ENCODE data around the gene FAAP20.
A peak's percentile ranks its signal among the peaks of the same experiment; 100 is the strongest.

FAAP20 gene, protein sequence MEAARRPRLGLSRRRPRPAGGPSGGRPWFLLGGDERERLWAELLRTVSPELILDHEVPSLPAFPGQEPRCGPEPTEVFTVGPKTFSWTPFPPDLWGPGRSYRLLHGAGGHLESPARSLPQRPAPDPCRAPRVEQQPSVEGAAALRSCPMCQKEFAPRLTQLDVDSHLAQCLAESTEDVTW

DNA sequence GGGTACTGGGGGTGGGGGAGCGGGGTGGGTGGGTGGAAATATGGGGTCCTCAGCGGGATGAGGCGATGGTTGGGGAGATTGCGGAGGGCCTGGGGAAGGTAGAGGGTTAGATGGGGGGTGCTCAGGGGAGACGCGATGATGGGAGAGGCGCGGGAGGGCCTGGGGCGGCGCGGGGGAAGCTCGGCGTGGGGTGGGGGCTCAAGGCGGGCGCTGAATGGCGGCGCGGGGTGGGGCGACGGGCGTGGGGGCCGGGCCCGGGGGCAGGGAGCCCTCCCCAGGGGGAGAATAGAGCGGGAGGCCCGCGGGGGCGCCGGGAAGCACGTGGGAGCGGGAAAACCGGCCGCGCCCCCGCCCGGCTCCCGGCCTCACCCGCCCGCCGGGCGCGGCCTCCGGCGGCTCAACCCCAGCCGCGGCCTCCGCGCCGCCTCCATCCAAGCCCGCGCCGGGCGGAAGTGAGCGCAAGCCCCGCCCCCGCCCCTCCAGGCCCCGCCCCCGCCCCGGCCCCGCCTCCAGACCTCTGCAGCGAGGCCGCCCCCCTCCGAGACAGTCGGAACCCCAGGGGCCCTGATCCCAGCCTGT is at the start of gene FAAP20:
TSS of gene FAAP20 (minus strand) at position 454 of the 579 bp plus-strand sequence. CDS start at position 431, 23 bp downstream.
- peak in 1 of 2 donors; percentile 50 for DNase-seq (ENCODE audit: low read depth in 2 of 2)

DNA sequence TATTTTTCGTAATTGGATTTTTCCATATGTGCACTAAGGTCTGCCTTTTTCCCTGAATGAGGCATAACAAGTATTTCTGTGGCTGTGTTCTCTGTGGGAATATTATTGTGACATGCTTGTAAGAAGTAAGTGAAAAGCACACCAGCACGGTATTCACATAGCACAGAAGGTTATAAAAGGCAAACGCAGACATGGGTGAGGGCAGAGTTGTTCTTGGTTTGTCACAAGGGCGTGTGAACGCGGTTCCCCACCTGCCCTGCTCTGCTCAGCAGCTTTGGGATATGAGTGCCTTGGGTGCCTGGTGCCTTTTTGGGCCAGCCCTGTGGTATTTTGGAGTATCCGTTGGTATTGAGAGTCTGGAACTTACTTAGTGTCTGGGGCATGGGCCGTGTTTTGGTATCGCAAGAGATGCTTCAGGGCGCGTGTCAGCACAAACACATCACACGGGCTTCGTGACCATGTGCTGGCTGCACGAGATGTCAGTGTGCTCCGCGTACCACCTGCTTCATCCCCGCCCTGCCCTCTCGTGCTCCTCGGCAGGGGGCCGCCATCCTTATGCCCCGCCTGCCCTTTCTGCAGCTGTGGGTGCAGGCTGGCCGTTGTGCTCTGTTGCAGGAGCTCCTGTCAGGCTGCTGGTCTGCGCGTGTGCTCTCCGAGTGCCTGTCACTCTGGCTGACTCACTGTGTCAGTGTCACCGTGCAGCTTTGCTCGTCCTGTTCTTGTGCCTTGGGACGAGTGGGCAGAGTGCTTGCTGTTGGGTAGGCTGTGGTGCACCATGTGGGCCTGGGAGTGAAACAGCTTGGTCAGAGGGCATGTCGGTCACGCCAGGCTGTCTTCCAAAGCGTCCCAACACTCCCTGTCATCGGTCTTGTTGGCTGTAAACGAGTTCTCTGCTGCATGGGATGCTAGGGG is 48.5 kb upstream of the FAAP20 start:
- DNase-seq (ENCODE audit: low read depth in 2 of 2) = no peak

DNA sequence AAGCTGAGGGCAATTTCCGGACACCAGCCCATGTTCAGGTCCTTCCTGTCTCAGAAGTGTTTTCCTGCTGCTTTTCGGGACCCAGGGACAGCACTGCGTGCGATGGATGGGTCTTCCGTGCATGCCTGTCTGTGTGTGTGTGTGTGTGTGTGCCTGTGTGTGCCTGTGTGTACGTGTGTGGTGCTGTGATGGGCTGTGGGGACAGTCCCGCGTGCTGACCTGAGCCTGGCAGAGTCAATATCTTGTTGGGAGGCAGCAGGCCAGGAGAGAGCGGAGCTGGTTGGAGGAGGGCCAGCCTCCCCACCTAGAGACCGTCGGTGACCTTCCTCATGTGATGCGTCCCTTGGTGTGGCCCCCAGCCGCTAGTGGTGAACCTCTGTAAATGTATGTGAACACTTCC is 47.2 kb upstream of the FAAP20 start:
- no peak for DNase-seq (ENCODE audit: low read depth in 2 of 2)

DNA sequence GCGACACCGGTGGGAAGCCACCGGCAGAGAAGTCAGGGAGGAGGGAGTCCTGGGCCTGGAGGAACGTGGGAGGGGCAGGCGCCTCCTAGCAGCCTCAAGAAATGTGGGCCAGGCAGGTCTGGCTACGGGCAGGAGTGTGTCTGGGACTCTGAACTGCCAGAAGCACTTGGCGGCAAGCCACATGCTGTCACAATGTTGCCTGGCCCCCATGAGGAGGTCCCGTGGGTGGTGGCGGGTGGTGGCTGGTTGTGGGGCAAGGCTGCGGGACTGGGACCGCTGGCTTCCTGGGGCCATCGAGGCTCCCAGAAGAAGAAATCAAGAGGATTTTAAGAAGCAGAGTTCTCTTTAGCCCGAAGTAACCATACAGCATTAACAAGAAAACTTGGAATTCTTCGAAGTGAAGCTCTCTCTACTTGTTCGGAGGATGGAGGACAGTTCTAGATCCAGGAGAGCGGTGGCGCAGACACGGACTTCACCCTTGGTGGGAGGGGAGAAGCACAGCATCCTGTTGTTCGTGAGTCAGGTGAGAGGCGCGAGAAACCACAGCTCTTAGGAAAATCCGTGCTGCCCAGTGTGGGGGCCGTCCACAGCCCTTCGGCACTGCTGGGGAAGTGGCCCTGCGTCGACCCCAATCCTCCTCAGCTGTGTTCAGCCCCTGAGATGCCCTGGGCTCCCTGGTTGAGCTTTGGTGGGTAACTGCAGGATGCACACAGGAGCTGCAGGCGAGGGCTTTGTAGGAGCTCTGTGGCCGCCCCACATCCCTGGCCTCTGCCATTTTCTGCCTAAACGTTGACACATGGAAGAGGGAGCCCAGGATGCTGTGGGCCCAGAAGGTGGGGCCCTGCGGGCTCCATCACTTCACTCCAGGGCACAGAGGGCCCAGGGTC is 45.9 kb upstream of the FAAP20 start:
- DNase-seq (ENCODE audit: low read depth in 2 of 2) = no peak

DNA sequence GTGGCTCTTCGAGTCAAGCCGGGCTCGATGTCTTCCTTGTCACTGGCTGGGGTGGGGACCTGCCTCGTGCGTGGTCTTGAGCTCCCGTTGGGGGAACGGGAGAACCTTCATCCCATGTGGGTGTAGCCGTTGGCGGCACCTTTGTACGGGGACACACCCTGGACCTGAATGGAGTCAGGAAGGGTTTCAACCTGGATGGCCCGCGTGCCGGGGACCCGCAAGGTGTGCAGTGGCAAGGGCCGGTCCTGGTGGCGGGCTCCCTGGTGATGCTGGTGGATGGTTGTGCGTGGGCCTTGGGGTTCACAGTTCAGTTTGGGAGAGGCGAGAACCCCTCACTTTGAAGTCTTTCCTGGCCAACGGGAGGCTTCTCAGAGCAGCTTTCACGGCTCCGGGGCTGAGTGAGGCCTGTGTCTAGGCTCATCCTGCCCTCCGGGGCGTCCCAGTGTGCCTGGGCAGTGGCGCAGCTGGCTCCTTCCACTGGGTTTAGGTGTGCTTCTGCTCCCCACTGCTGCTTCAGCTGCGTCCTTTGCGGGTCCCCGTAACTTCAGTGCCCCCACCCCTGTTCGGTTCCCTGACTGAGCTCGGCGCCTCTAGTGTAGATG is 44.9 kb upstream of the FAAP20 start:
- no peak for DNase-seq (ENCODE audit: low read depth in 2 of 2)

DNA sequence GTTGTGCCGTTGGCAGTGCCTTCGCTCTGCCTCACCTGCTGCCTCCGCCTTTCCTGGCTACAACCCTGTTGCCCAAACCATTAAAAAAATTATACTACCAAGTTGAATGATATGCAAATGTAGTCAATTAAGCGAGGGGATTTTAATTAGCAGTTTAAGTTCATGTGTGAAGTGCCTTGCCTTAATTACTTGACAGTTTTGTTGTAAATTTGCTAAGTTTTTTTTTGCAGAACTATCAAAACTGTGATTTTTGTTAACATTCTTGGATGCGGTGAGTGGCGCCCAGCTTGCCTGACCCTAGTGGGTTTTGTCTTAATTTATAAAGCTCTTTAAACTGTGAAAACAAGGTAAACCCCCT is 44.4 kb upstream of the FAAP20 start:
- DNase-seq (ENCODE audit: low read depth in 2 of 2) = no peak

- DNase-seq (ENCODE audit: low read depth in 2 of 2) = no peak
Observed at GRCh38 chr1:2238361-2239012, 43.9 kb upstream of the FAAP20 start.

- DNase-seq (ENCODE audit: low read depth in 2 of 2) = no peak
Observed at GRCh38 chr1:2237773-2238172, 43.2 kb upstream of the FAAP20 start.

DNA sequence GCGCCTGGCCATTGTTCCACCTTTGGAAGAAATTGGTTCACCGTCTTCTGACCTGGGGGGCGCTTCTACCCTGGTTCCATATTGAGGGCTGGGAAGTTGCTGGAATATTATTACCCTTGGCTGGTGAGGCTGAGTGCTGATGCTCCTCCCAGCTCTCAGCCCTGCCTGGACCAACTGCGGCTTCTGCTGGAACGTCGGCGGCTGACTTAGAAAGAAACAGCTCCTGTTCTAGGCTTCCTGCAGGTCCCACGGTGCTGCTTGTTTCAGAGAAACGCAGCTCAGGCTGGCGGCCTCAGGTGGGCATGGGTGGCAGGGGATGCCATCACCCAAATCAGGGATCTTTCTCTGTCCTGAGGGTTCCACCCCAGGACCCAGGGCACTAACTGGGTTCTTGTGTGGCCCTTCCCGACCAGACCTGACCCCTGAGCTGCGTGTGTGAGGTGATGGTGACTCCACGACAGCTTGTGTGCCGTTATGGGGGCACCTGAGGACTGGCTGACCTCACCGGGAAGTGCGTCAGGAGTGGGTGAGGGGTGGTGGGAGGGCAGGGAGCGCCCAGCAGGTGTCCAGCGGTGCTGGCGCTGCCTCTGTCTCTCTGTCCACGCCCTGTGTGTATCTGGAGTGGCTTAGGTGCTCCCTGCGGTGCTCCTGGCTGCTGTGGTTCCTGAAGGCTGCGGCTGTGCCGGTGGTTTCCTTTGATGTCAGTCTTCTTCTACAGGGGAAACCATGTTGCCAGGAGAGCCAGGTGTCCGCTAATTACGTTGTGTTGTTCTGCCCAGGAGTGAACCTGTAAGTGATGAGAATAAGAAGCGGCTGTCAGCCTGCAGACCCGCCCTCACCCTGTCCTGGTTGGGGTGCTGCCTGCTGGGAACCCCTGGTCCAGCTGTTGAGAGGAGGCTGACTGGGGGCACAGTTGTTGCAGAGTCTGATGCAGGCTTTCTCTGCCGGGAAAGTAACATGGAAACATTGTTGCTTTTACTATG is 42.4 kb upstream of the FAAP20 start:
- no peak for DNase-seq (ENCODE audit: low read depth in 2 of 2)

- DNase-seq (ENCODE audit: low read depth in 2 of 2) = no peak
Observed at GRCh38 chr1:2235300-2235998, 40.9 kb upstream of the FAAP20 start.

DNA sequence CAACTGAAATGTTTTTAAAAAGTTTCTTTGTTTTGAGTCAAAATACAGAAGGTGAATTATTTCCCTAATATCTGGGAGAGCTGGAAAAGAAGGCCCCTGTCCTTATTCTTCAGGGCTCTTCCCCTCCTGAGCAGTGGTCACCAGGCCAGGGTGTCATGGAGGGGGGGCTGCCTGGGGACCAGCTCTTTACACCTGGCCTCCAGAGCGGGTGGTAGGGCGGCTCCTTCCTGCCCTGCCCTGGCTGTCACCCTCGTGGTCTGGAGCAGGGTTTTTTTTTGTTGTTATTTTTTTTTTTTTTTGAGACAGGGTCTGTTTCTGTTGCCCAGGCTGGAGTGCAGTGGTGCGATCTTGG is 40.2 kb upstream of the FAAP20 start:
- no peak for DNase-seq (ENCODE audit: low read depth in 2 of 2)

DNA sequence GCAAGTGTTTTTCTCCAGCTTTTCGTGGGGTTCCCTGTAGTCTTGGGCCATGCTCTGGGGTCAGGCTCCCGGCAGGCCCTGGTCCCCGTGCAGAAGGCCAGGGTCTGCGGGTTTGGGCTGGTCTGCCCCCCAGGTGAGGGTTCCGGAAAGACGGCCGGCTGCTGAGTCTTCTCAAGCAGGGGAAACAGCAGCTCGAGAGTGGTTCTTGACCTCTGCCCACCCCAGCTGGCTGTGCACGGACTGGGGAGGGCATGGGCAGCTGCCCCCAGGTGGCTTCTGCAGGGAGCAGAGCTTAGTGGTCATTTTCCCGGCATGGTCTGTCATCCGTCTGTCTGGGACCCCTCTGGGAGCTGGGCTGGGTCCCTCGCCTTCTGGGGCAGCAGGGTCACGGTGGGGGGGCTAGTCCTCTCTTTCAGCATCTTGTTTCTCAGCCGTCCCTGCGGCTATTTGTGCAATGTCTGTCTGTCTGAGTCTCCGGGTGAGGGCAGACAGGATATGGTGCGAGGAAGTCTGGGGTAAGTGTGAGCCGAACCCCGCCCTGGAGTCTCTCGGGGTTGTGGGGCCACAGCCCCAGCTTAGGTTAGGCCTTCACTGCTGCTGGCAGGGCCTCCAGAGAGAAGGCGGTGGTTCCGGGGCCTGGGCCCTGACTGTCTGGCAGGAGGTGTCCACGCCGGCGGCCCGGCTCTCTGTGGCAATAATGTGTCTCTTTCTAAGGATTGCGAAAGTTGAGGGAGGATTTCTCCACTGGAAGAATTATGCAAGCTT is 39.6 kb upstream of the FAAP20 start:
- no peak for DNase-seq (ENCODE audit: low read depth in 2 of 2)

DNA sequence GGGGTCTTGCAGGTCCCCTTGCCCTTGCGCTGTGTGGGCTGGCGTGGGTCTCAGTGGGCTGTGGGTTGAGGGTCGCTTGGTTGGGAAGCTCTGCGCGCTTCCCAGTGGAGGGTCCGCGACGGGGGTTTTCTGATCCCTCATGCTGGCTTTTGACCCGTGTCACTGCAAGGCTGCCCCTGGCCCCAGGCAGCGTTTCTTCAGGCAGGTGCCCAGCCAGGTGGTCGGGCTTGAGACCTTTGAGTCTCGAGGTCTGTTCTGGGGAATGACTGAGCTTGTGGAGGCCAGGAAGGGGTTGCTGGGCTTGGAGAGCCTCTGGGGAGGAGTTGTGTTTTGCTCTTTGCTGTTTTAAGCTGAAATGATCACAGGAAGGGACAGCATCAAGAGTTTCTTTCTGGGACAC is 38.9 kb upstream of the FAAP20 start:
- DNase-seq (ENCODE audit: low read depth in 2 of 2) = no peak

- DNase-seq (ENCODE audit: low read depth in 2 of 2) = no peak
Observed at GRCh38 chr1:2232916-2233438, 38.4 kb upstream of the FAAP20 start.

DNA sequence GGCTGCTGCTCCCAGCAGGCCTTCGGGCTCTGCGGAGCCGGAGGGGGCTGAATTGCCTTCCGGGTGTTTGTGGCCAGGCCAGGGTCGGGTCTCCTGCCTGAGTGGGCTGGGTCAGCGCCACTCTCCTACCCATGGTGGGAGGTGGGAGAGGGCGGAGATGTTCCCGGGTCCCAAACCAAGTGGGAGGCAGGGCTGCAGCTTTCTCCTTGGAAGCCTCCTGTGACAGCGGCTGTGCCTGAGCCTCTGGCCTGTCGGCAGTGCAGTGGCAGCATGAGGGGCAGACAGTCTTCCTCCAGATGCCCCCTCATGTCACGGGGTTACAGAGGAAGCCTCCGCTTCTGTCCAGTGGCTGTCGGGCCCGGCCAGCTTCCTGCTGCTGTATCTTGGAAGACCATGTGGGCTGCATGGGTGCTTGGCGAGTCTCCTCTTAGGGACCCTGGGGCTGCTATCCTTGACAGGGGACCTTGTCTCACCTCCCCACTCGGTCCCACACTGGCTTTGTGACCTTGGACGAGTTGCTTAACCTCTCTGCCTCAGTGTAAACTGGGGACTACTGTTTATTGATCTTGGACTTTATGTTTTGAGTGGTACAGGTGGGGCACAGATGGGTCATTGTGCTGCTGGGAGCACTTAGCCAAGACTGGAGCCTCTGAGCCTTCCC is 37.8 kb upstream of the FAAP20 start:
- no peak for DNase-seq (ENCODE audit: low read depth in 2 of 2)

- DNase-seq (ENCODE audit: low read depth in 2 of 2) = peak; percentile 47 to 71
Observed at GRCh38 chr1:2231532-2232254, 37.1 kb upstream of the FAAP20 start.
